HepG2 (cell line): ENCODE measurements around the gene CTCF. TPM values are rescaled to one million over a fixed set of nuclear protein-coding genes. Genes with fewer than 3 reads are reported as not detected.

Experiments
- ELF3 ChIP-seq: IDR thresholded peaks from 2 replicates; pipeline ENCODE4 v1.6.1; 2016; ENCODE audit warnings: missing genetic modification reagents, missing compliant biosample characterization
- ELF4 ChIP-seq: sonication (generic); formaldehyde crosslinking; IDR thresholded peaks from 2 replicates; pipeline ENCODE4 v1.5.0; 2020; ENCODE audit warnings: missing genetic modification reagents, mild to moderate bottlenecking, moderate library complexity, borderline replicate concordance
- FOXA3 ChIP-seq: IDR thresholded peaks from 2 replicates; pipeline ENCODE4 v1.6.1; 2016; ENCODE audit warnings: missing genetic modification reagents, missing compliant biosample characterization
- HCFC1 ChIP-seq: fragments of 150-350 bp; IDR thresholded peaks from 2 replicates; pipeline ENCODE4 v1.6.1; 2014; ENCODE audit warnings: low read depth, low read length
- HHEX ChIP-seq: IDR thresholded peaks from 2 replicates; pipeline ENCODE4 v1.6.1; 2016; ENCODE audit warnings: control low read depth
- HIVEP1 ChIP-seq: sonication (generic); formaldehyde crosslinking; IDR thresholded peaks from 2 replicates; pipeline ENCODE4 v1.4.0; 2020; ENCODE audit warnings: mild to moderate bottlenecking, missing genetic modification reagents
- JDP2 ChIP-seq: sonication (generic); formaldehyde crosslinking; IDR thresholded peaks from 2 replicates; pipeline ENCODE4 v1.8.1; 2022; ENCODE audit warnings: missing genetic modification reagents, borderline replicate concordance
- JUNB ChIP-seq: sonication (generic); formaldehyde crosslinking; IDR thresholded peaks from 2 replicates; pipeline ENCODE4 v1.8.0; 2022; ENCODE audit warnings: missing genetic modification reagents, mild to moderate bottlenecking, borderline replicate concordance
- PLRG1 ChIP-seq: fragments of 450-650 bp; conservative IDR thresholded peaks from 2 replicates; pipeline ENCODE4 v1.6.1; 2016
- RARA ChIP-seq: IDR thresholded peaks from 2 replicates; pipeline ENCODE4 v1.6.1; 2016; ENCODE audit warnings: missing genetic modification reagents, missing compliant biosample characterization
- RXRB ChIP-seq: IDR thresholded peaks from 2 replicates; pipeline ENCODE4 v1.6.1; 2016; ENCODE audit warnings: borderline replicate concordance, missing genetic modification reagents, missing compliant biosample characterization
- SRY ChIP-seq: sonication (generic); formaldehyde crosslinking; IDR thresholded peaks from 2 replicates; pipeline ENCODE4 v1.8.0; 2022; ENCODE audit warnings: mild to moderate bottlenecking, missing genetic modification reagents
- ZEB1 ChIP-seq: IDR thresholded peaks from 2 replicates; pipeline ENCODE4 v1.6.1; 2012; ENCODE audit warnings: mild to moderate bottlenecking, low read depth, inconsistent platforms; ENCODE audit not compliant: insufficient replicate concordance
- ZFYVE20 ChIP-seq: sonication (generic); formaldehyde crosslinking; IDR thresholded peaks from 2 replicates; pipeline ENCODE4 v1.8.0; 2023; ENCODE audit warnings: low read depth, mild to moderate bottlenecking, moderate library complexity, missing genetic modification reagents, borderline replicate concordance
- ZNF30 ChIP-seq: sonication (generic); formaldehyde crosslinking; IDR thresholded peaks from 2 replicates; pipeline ENCODE4 v1.5.0; 2020; ENCODE audit warnings: mild to moderate bottlenecking, missing genetic modification reagents
- ZNF354B ChIP-seq: sonication (generic); formaldehyde crosslinking; IDR thresholded peaks from 2 replicates; pipeline ENCODE4 v1.8.0; 2022; ENCODE audit warnings: mild to moderate bottlenecking, missing genetic modification reagents
- ZNF451 ChIP-seq: sonication (generic); formaldehyde crosslinking; IDR thresholded peaks from 2 replicates; pipeline ENCODE4 v1.5.0; 2020; ENCODE audit warnings: mild to moderate bottlenecking, missing genetic modification reagents
- ZNF564 ChIP-seq: sonication (generic); formaldehyde crosslinking; IDR thresholded peaks from 2 replicates; pipeline ENCODE4 v1.8.1; 2023; ENCODE audit warnings: mild to moderate bottlenecking, missing genetic modification reagents
- ZSCAN31 ChIP-seq: sonication (generic); formaldehyde crosslinking; IDR thresholded peaks from 2 replicates; pipeline ENCODE4 v1.5.0; 2020; ENCODE audit warnings: low read depth, mild to moderate bottlenecking, missing genetic modification reagents
- polyA plus RNA-seq, 8 experiments: library from polyadenylated mRNA; depleted of rRNA in 3 of 8; stranded (reverse) in 7 of 8; unstranded in 1 of 8; fragments of >200 nt; fragmentation: Illumina TruSeq in 4 of 8; extraction: Trizol in 4 of 8; gene quantifications; 2 replicates each; pipeline versions ENCODE4 v1.2.1 to v1.2.3, GENCODE V29; 2011 to 2016; ENCODE audit warnings: low read depth in 4 of 8, missing spikeins in 1 of 8, mixed read lengths in 1 of 8; ENCODE audit not compliant: insufficient read depth in 1 of 8
- total RNA-seq, 5 experiments: library from RNA; depleted of rRNA; stranded (reverse); fragments of >200 nt; fragmentation: Illumina TruSeq; extraction: Trizol; gene quantifications; 2 replicates each; pipeline ENCODE4 v1.2.3, GENCODE V29; 2016; ENCODE audit warnings: low read depth in 1 of 5
- TF ChIP-seq, protein P1 (sequence below): sonication (generic); formaldehyde crosslinking; IDR thresholded peaks from 2 replicates; pipeline ENCODE4 v1.4.0; 2020; ENCODE audit warnings: missing genetic modification reagents
- TF ChIP-seq, protein P2 (sequence below): IDR thresholded peaks from 2 replicates; pipeline ENCODE4 v1.6.1; 2016; ENCODE audit warnings: missing compliant biosample characterization, missing genetic modification reagents, borderline replicate concordance
- TF ChIP-seq, protein P3 (sequence below): sonication (generic); formaldehyde crosslinking; IDR thresholded peaks from 2 replicates; pipeline ENCODE4 v1.5.0; 2020; ENCODE audit warnings: mild to moderate bottlenecking, missing genetic modification reagents, borderline replicate concordance
- TF ChIP-seq, protein P4 (sequence below): sonication (generic); formaldehyde crosslinking; IDR thresholded peaks from 2 replicates; pipeline ENCODE4 v1.4.0; 2020; ENCODE audit warnings: missing genetic modification reagents
- TF ChIP-seq, protein P5 (sequence below): sonication (generic); formaldehyde crosslinking; IDR thresholded peaks from 2 replicates; pipeline ENCODE4 v1.8.0; 2022; ENCODE audit warnings: mild to moderate bottlenecking, missing genetic modification reagents

The CTCF gene
- total and polyA plus RNA-seq, 2 of the 13 experiments (the other 11 are each of a cell fraction or from before 2014, with no cell fraction given), result 19.5 to 37.5 TPM

DNA sequence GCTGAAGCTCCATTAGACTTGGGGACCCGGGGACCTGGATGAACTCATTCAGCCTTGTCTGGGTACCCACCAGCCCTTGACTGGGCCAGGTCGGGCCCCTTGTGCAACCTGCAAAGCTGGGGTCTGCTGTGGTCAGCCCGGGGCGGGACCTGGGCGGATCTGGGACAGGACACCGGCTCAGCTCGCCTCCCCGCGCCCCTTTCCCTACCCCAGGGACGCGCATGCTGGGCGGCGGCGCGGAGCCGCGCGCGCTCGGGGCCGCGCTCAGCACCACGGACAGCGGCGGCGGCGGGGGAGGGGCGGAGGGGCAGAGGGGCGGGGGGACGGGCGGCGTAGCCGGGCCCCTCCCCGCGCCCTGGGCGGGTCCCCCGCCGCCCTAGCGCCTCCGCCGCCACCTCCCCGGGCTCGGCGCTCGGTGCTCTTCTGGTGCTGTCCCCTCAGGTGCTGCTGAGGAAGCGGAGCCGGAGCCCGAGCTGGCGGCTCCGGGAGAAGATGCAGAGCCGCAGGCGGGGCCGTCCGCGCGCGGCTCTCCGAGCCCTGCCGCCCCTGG, 90.3 kb downstream of the CTCF start (continued):
- TF ChIP-seq, protein P1, sequence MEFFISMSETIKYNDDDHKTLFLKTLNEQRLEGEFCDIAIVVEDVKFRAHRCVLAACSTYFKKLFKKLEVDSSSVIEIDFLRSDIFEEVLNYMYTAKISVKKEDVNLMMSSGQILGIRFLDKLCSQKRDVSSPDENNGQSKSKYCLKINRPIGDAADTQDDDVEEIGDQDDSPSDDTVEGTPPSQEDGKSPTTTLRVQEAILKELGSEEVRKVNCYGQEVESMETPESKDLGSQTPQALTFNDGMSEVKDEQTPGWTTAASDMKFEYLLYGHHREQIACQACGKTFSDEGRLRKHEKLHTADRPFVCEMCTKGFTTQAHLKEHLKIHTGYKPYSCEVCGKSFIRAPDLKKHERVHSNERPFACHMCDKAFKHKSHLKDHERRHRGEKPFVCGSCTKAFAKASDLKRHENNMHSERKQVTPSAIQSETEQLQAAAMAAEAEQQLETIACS (CRISPR knock-in tag), result peak; percentile 94
- no peak for TF ChIP-seq ZNF354B (CRISPR knock-in tag)
- 0 out of 2 replicates have a peak, but pooled peaks have one; percentile 37 for TF ChIP-seq ZNF451 (CRISPR knock-in tag)
- TF ChIP-seq, protein P2, sequence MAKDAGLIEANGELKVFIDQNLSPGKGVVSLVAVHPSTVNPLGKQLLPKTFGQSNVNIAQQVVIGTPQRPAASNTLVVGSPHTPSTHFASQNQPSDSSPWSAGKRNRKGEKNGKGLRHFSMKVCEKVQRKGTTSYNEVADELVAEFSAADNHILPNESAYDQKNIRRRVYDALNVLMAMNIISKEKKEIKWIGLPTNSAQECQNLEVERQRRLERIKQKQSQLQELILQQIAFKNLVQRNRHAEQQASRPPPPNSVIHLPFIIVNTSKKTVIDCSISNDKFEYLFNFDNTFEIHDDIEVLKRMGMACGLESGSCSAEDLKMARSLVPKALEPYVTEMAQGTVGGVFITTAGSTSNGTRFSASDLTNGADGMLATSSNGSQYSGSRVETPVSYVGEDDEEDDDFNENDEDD (CRISPR knock-in tag), result 0 out of 2 replicates have a peak, but pooled peaks have one; percentile 13
- no peak for TF ChIP-seq FOXA3 (CRISPR knock-in tag)
- TF ChIP-seq ZEB1, result no peak
- TF ChIP-seq HCFC1, result no peak
- TF ChIP-seq PLRG1, result no peak
- TF ChIP-seq RARA, result peak; percentile 28; the same call in 1 of the 2 replicates
- TF ChIP-seq ZNF30 (CRISPR knock-in tag), result no peak
- 0 out of 2 replicates have a peak, but pooled peaks have one; percentile 44 for TF ChIP-seq ZNF564 (CRISPR knock-in tag)
- TF ChIP-seq, protein P3, sequence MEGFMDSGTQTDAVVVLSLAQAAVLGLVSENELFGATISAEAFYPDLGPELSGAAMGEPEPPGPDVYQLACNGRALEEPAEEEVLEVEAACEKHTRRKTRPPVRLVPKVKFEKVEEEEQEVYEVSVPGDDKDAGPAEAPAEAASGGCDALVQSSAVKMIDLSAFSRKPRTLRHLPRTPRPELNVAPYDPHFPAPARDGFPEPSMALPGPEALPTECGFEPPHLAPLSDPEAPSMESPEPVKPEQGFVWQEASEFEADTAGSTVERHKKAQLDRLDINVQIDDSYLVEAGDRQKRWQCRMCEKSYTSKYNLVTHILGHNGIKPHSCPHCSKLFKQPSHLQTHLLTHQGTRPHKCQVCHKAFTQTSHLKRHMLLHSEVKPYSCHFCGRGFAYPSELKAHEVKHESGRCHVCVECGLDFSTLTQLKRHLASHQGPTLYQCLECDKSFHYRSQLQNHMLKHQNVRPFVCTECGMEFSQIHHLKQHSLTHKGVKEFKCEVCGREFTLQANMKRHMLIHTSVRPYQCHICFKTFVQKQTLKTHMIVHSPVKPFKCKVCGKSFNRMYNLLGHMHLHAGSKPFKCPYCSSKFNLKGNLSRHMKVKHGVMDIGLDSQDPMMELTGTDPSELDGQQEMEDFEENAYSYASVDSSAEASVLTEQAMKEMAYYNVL, result no peak
- peak; percentile 33; the same call in 1 of the 2 replicates for TF ChIP-seq JDP2 (CRISPR knock-in tag)
- TF ChIP-seq ZFYVE20 (CRISPR knock-in tag), result no peak
- no peak for TF ChIP-seq HHEX (CRISPR knock-in tag)
- peak; percentile 46; the same call in 1 of the 2 replicates for TF ChIP-seq ZSCAN31
- TF ChIP-seq, protein P4, sequence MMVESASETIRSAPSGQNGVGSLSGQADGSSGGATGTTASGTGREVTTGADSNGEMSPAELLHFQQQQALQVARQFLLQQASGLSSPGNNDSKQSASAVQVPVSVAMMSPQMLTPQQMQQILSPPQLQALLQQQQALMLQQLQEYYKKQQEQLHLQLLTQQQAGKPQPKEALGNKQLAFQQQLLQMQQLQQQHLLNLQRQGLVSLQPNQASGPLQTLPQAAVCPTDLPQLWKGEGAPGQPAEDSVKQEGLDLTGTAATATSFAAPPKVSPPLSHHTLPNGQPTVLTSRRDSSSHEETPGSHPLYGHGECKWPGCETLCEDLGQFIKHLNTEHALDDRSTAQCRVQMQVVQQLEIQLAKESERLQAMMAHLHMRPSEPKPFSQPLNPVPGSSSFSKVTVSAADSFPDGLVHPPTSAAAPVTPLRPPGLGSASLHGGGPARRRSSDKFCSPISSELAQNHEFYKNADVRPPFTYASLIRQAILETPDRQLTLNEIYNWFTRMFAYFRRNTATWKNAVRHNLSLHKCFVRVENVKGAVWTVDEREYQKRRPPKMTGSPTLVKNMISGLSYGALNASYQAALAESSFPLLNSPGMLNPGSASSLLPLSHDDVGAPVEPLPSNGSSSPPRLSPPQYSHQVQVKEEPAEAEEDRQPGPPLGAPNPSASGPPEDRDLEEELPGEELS (CRISPR knock-in tag), result no peak
- no peak for TF ChIP-seq ELF4 (CRISPR knock-in tag)
- TF ChIP-seq SRY (CRISPR knock-in tag), result no peak
- TF ChIP-seq RXRB (CRISPR knock-in tag), result no peak
- TF ChIP-seq ELF3 (CRISPR knock-in tag), result peak; percentile 34; the same call in 1 of the 2 replicates
- TF ChIP-seq, protein P5, sequence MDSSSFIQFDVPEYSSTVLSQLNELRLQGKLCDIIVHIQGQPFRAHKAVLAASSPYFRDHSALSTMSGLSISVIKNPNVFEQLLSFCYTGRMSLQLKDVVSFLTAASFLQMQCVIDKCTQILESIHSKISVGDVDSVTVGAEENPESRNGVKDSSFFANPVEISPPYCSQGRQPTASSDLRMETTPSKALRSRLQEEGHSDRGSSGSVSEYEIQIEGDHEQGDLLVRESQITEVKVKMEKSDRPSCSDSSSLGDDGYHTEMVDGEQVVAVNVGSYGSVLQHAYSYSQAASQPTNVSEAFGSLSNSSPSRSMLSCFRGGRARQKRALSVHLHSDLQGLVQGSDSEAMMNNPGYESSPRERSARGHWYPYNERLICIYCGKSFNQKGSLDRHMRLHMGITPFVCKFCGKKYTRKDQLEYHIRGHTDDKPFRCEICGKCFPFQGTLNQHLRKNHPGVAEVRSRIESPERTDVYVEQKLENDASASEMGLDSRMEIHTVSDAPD, result no peak
- TF ChIP-seq JUNB (CRISPR knock-in tag), result no peak
- no peak for TF ChIP-seq HIVEP1 (CRISPR knock-in tag)
